Activated CD4-positive, alpha-beta T cell treated with anti-CD3 and anti-CD28 coated beads, Interleukin-2, amount 50 U/mL, for 16 hours (primary cell): ENCODE data around the gene HOXA10.

ENCODE experiments used
- DNase-seq: peaks from one replicate; pipeline ENCODE4 v3.0.0-alpha.2; 2020

The HOXA10 gene

GRCh38 chr7:27154901-27155815 lies 19.0 kb downstream of the HOXA10 start:
- no peak for DNase-seq

- no peak for DNase-seq
Observed at GRCh38 chr7:27154369-27154768, 19.8 kb downstream of the HOXA10 start.

GRCh38 chr7:27153526-27153925 lies 20.6 kb downstream of the HOXA10 start:
- no peak for DNase-seq

- DNase-seq, result no peak
Observed at GRCh38 chr7:27152816-27153442, 21.2 kb downstream of the HOXA10 start.

- no peak for DNase-seq
Observed at GRCh38 chr7:27151931-27152815, 21.9 kb downstream of the HOXA10 start, which contains the start of gene HOXA3. HOXA3 (minus strand) TSS chr7:27152583; CDS start chr7:27110640, 41,943 bp downstream.

- DNase-seq, result no peak
Observed at GRCh38 chr7:27151341-27151930, 22.7 kb downstream of the HOXA10 start.

- peak; percentile 67 for DNase-seq
Observed at GRCh38 chr7:27150568-27151340, 23.4 kb downstream of the HOXA10 start.

- DNase-seq, result no peak
Observed at GRCh38 chr7:27149842-27150567, 24.1 kb downstream of the HOXA10 start.

GRCh38 chr7:27148756-27149641 lies 25.1 kb downstream of the HOXA10 start:
- no peak for DNase-seq

- no peak for DNase-seq
Observed at GRCh38 chr7:27148031-27148755, 25.9 kb downstream of the HOXA10 start.

GRCh38 chr7:27147199-27148030 lies 26.7 kb downstream of the HOXA10 start, which contains the start of gene HOXA6:
HOXA6 (minus strand) TSS chr7:27147774; CDS start chr7:27147749, 25 bp downstream.
- no peak for DNase-seq

- no peak for DNase-seq
Observed at GRCh38 chr7:27146491-27147198, 27.5 kb downstream of the HOXA10 start.

GRCh38 chr7:27145914-27146412 lies 28.2 kb downstream of the HOXA10 start:
- no peak for DNase-seq

GRCh38 chr7:27145165-27145913 lies 28.8 kb downstream of the HOXA10 start:
- DNase-seq, result no peak

GRCh38 chr7:27144781-27145164 lies 29.3 kb downstream of the HOXA10 start:
- no peak for DNase-seq

- no peak for DNase-seq
Observed at GRCh38 chr7:27143950-27144780, 30.0 kb downstream of the HOXA10 start.
